Naive thymus-derived CD8-positive, alpha-beta T cell (primary cell): ENCODE data around the gene IL16. TPM values are rescaled to one million over a fixed set of nuclear protein-coding genes. Genes with fewer than 3 reads are reported as not detected.
A peak's percentile ranks its signal among the peaks of the same experiment; 100 is the strongest.

Experiments used
- ATAC-seq, 2 donors: fragments of 150-1000 bp; cut with Tn5 transposase in 1 of 2; sonication (Bioruptor Pico), chemical (Tn5 transposase) in 1 of 2; 1 replicate in 1 of 2; 2 replicates in 1 of 2; pipeline ENCODE4 v1.10.0; 2021; ENCODE audit warnings: mild to moderate bottlenecking in 2 of 2, moderate library complexity in 2 of 2
- POLR2A ChIA-PET: fragments of 350-600 bp; sonication (Branson Sonifier 250); formaldehyde crosslinking; loops from one replicate; lab custom pipeline; 2021; ENCODE audit warnings: antibody characterized with exemption; lab: Charles Lee
- DNase-seq, 10 donors: peaks; one replicate each; pipeline versions ENCODE4 v3.0.0 to v3.0.0-alpha.2; 2020 to 2022
- H3K27ac Mint-ChIP-seq, 10 donors: one replicate each; pipeline ENCODE4 v1.8.0; 2020 to 2022; ENCODE audit warnings: mild to moderate bottlenecking in 10 of 10, mixed read lengths in 10 of 10, moderate library complexity in 4 of 10, inconsistent platforms in 1 of 10
- H3K27me3 Mint-ChIP-seq, 5 donors: one replicate each; pipeline ENCODE4 v1.8.0; 2021 to 2022; ENCODE audit warnings: mixed read lengths in 5 of 5
- H3K36me3 Mint-ChIP-seq, 3 donors: one replicate each; pipeline ENCODE4 v1.8.0; 2020 to 2022; ENCODE audit warnings: mixed read lengths in 3 of 3, mild to moderate bottlenecking in 2 of 3, inconsistent platforms in 1 of 3
- H3K4me1 Mint-ChIP-seq, 4 donors: one replicate each; pipeline ENCODE4 v1.8.0; 2021 to 2022; ENCODE audit warnings: mixed read lengths in 4 of 4
- H3K4me3 Mint-ChIP-seq, 10 donors: one replicate each; pipeline ENCODE4 v1.8.0; 2020 to 2022; ENCODE audit warnings: mild to moderate bottlenecking in 10 of 10, mixed read lengths in 10 of 10, moderate library complexity in 6 of 10, inconsistent platforms in 1 of 10
- H3K9me3 Mint-ChIP-seq, 9 donors: one replicate each; pipeline ENCODE4 v1.8.0; 2020 to 2022; ENCODE audit warnings: mixed read lengths in 9 of 9, mild to moderate bottlenecking in 3 of 9, inconsistent platforms in 1 of 9, moderate library complexity in 1 of 9
- polyA plus RNA-seq, 3 donors: library from polyadenylated mRNA; unstranded; fragments of 300-500 nt; fragmentation: Illumina TruSeq; gene quantifications; one replicate each; pipeline ENCODE4 v1.2.3, GENCODE V29; 2021
- total RNA-seq, 8 experiments: library from RNA in 2 of 8; stranded (reverse) in 2 of 8; gene quantifications; one replicate each; pipeline ENCODE4 v1.2.3 and lab custom pipeline; 2021 to 2026

IL16 gene
- total and polyA plus RNA-seq, 5 experiments from 2014 or later = 193 to 428 (median 395) TPM

GRCh38 chr15:81161851-81162250 is 34.8 kb upstream of the IL16 start:
- Mint-ChIP-seq H3K27me3 (peaks cover 0 to 13% (median 2%) of the 10 kb centered on the region in 5 donors), H3K27ac (peak overlapping the region in 3 of 10 donors; percentile 3 to 95 (median 20)), H3K9me3 (no peaks in the 10 kb centered on the region), H3K4me3 (peak overlapping the region in 2 of 10 donors; percentile 7 to 34), H3K36me3 (no peaks in the 10 kb centered on the region), H3K4me1 (peaks cover 16 to 21% (median 20%) of the 10 kb centered on the region in 4 donors)
- POLR2A ChIA-PET = no interaction called here
- no peak for DNase-seq
- ATAC-seq = no peak

GRCh38 chr15:81163961-81164800 is 32.5 kb upstream of the IL16 start:
- POLR2A ChIA-PET = no interaction called here
- Mint-ChIP-seq H3K4me1 (peaks cover 16 to 22% (median 21%) of the 10 kb centered on the region in 4 donors), H3K36me3 (no peaks in the 10 kb centered on the region), H3K4me3 (no peak overlapping the region), H3K27ac (no peak overlapping the region), H3K27me3 (peaks cover 0 to 17% (median 2%) of the 10 kb centered on the region in 5 donors), H3K9me3 (no peaks in the 10 kb centered on the region)
- no peak for ATAC-seq
- no peak for DNase-seq

- ATAC-seq = no peak
- Mint-ChIP-seq H3K4me1 (peaks cover 16 to 21% (median 20%) of the 10 kb centered on the region in 4 donors), H3K27ac (no peak overlapping the region)
Measured at GRCh38 chr15:81165535-81165934, 31.1 kb upstream of the IL16 start.

DNA sequence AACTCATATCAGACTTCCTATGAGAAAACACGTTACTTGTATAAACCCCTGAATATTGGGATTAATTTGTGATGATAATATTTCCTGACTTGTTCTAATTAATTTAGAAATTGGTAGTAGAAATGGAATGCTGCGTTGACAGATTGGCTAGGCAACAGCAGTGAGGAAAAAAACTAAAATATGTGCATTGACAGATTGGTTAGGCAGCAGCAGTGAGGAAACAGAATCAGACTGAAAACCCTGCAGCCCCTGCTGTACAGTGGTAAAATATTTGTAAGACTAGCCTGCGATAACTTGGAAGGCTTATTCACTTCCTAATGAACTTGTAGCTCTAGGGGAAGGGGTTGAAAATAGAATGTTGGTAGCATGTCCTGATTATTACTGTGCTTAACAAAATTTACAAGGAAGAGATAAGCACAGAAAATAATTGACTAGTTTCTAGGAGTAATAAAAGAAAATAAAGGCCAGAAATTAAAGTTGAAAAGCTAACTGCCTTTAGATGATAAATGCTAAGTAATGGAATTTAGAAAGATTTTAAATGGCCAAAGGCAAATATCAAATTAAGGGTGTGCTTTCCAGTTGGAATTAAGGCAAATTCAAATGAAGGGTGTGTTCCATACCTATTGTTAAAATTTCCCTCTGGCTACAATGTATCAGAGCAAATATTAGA is 29.9 kb upstream of the IL16 start:
- no peak overlapping the region for H3K4me3 Mint-ChIP-seq
- ATAC-seq (no peak), DNase-seq (no peak)
- no peaks in the 10 kb centered on the region for H3K9me3 Mint-ChIP-seq
- peaks cover 5 to 9% (median 8%) of the 10 kb centered on the region in 4 donors for H3K4me1 Mint-ChIP-seq
- no peaks in the 10 kb centered on the region for H3K36me3 Mint-ChIP-seq
- H3K27me3 Mint-ChIP-seq = peaks cover 6 to 21% (median 11%) of the 10 kb centered on the region in 5 donors
- no peak overlapping the region for H3K27ac Mint-ChIP-seq
- POLR2A ChIA-PET = no interaction called here

More at GRCh38 chr15:81165535-81165934, 31.1 kb upstream of the IL16 start:
- POLR2A ChIA-PET = no interaction called here
- Mint-ChIP-seq H3K4me3 (no peak overlapping the region), H3K36me3 (no peaks in the 10 kb centered on the region), H3K27me3 (peaks cover 0 to 17% (median 2%) of the 10 kb centered on the region in 5 donors), H3K9me3 (no peaks in the 10 kb centered on the region)
- DNase-seq = no peak

DNA sequence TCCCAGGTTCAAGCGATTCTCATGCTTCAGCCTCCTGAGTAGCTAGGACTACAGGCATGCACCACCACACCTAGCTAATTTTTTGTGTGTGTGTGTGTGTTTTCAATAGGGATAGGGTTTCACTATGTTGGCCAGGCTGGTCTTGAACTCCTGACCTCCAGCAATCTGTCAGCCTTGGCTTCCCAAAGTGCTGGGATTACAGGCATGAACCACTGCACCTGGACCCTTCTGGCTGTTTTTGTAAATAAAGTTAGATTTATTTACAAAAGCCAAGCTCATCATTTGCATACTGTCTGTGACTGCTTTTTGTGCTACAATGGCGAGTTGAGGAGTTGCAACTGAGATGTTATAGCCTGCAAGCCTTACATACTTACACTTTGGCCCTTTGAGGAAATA is 28.6 kb upstream of the IL16 start:
- H3K9me3 Mint-ChIP-seq = no peaks in the 10 kb centered on the region
- H3K4me1 Mint-ChIP-seq = peaks cover 0 to 3% (median under 1%) of the 10 kb centered on the region in 4 donors
- POLR2A ChIA-PET = interaction anchor here (0.7 kb wide), 1 partner anchor 601 kb away, joined by 7 read pairs; no protein-coding TSS in a partner anchor
- H3K4me3 Mint-ChIP-seq = no peak overlapping the region
- ATAC-seq (no peak), DNase-seq (no peak)
- H3K36me3 Mint-ChIP-seq = no peaks in the 10 kb centered on the region
- H3K27ac Mint-ChIP-seq = no peak overlapping the region
- H3K27me3 Mint-ChIP-seq = peaks cover 8 to 25% (median 12%) of the 10 kb centered on the region in 5 donors

DNA sequence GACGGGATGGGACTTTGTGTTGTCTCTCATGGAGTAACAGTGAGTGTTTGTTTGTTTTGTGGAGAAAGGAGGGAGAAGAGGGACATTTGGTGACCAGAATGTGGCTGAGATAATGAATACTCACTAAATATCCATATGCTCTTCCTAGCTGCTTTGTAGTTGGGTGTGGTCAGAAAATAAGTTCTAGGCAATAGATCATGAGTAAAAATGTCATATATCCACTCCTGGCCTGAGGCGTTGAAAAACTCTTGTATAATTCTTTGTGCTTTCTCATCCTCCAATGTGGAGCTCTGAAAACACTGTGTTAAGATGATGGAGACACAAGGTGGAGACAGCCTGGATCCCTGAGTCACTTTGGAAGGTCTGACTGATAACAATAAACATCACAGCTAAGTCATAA is 28.0 kb upstream of the IL16 start:
- no peaks in the 10 kb centered on the region for H3K9me3 Mint-ChIP-seq
- POLR2A ChIA-PET = no interaction called here
- H3K27ac Mint-ChIP-seq = no peak overlapping the region
- ATAC-seq (no peak), DNase-seq (no peak)
- peaks cover 8 to 25% (median 12%) of the 10 kb centered on the region in 5 donors for H3K27me3 Mint-ChIP-seq
- no peak overlapping the region for H3K4me3 Mint-ChIP-seq
- peaks cover 0 to 3% (median under 1%) of the 10 kb centered on the region in 4 donors for H3K4me1 Mint-ChIP-seq
- H3K36me3 Mint-ChIP-seq = no peaks in the 10 kb centered on the region

GRCh38 chr15:81170511-81170910 is 26.2 kb upstream of the IL16 start:
- H3K27ac Mint-ChIP-seq = no peak overlapping the region
- POLR2A ChIA-PET = no interaction called here
- DNase-seq = no peak
- no peaks in the 10 kb centered on the region for H3K36me3 Mint-ChIP-seq
- peaks cover 0 to 3% (median under 1%) of the 10 kb centered on the region in 4 donors for H3K4me1 Mint-ChIP-seq
- no peak for ATAC-seq
- peaks cover 6 to 21% (median 12%) of the 10 kb centered on the region in 5 donors for H3K27me3 Mint-ChIP-seq
- H3K9me3 Mint-ChIP-seq = no peaks in the 10 kb centered on the region
- no peak overlapping the region for H3K4me3 Mint-ChIP-seq

DNA sequence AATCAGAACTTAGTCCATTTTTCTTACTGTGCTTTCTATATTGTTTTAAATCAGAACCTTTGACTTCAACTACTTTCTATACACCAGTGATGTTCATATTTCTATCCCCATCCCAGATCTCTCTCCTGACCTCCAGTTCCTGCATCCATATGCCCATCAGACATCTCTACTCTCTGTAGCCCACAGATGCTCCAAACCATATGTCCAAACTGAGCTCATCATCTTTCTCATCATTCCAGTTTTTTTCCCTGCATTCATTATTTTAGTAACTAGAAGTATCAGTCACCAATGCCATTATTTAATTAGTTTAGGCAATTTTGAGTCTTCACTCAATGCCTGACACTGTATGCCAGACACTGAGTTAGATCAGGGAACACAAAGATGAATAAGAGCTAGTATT is 25.4 kb upstream of the IL16 start:
- Mint-ChIP-seq H3K4me1 (peaks cover 0 to 3% (median under 1%) of the 10 kb centered on the region in 4 donors), H3K9me3 (no peaks in the 10 kb centered on the region), H3K4me3 (no peak overlapping the region), H3K27ac (no peak overlapping the region), H3K27me3 (peaks cover 6 to 21% (median 12%) of the 10 kb centered on the region in 5 donors), H3K36me3 (no peaks in the 10 kb centered on the region)
- no peak for DNase-seq
- POLR2A ChIA-PET = no interaction called here
- ATAC-seq = no peak

GRCh38 chr15:81174125-81174791 is 22.4 kb upstream of the IL16 start:
- ATAC-seq = no peak

GRCh38 chr15:81174792-81175327 is 21.8 kb upstream of the IL16 start:
- Mint-ChIP-seq H3K9me3 (no peaks in the 10 kb centered on the region), H3K27me3 (peaks cover 6 to 17% (median 12%) of the 10 kb centered on the region in 5 donors), H3K27ac (no peak overlapping the region), H3K36me3 (no peaks in the 10 kb centered on the region), H3K4me3 (no peak overlapping the region), H3K4me1 (no peaks in the 10 kb centered on the region)
- POLR2A ChIA-PET = no interaction called here
- DNase-seq (no peak), ATAC-seq (no peak)

More at GRCh38 chr15:81174125-81174791, 22.4 kb upstream of the IL16 start:
- Mint-ChIP-seq H3K4me1 (no peaks in the 10 kb centered on the region), H3K4me3 (no peak overlapping the region), H3K27me3 (peaks cover 6 to 17% (median 12%) of the 10 kb centered on the region in 5 donors), H3K27ac (no peak overlapping the region), H3K9me3 (no peaks in the 10 kb centered on the region), H3K36me3 (no peaks in the 10 kb centered on the region)
- DNase-seq = no peak
- POLR2A ChIA-PET = no interaction called here

DNA sequence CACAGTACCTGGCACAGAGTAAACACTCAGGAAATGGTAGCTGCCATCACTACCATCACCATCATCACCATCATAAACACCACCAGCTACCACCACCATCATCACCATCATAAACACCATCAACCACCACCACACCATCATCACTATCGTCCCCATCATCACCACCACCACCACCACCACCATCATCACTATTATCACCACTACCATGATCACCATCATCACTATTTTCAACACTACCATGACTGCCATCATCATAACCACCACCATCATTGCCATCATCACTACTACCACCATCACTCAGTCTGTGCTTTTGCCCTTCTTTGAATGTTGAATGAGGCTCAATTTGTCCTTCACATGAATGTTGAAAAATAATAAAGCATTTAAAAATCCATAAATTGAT is 21.2 kb upstream of the IL16 start:
- POLR2A ChIA-PET = no interaction called here
- H3K27me3 Mint-ChIP-seq = peaks cover 8 to 17% (median 12%) of the 10 kb centered on the region in 5 donors
- ATAC-seq = no peak

DNA sequence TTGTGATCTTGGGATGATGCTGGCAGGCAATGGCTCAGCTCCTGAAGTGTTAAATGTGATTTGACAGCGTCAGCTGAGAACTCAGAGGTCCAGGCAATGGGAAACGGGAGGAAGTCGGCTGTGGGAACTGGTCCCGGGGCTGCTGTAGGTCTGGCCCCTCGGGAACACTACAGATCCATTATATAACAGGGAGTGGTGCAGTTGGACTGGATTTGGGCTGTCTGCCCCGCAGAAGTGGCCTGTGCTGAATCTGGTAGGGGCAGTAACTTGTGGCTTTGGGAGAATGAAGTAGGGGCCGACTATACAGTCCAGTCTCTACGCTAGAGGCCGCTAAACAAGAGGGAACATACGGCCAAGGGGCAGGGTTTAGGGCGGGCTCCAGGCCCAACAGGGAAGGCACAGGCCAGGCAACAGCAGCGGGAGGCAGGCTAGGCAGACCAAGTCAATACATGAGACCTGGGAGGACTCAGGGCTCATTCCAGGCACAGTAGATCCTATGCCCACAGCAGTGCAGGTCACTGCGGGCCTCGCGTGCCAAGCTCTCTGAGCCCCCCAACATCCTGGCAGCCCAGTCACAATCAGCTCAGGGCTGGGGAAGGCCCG is 20.3 kb upstream of the IL16 start:
- H3K27ac Mint-ChIP-seq = no peak overlapping the region
- no peaks in the 10 kb centered on the region for H3K4me1 Mint-ChIP-seq
- DNase-seq (no peak), ATAC-seq (no peak)
- H3K4me3 Mint-ChIP-seq = no peak overlapping the region
- H3K9me3 Mint-ChIP-seq = no peaks in the 10 kb centered on the region
- H3K36me3 Mint-ChIP-seq = no peaks in the 10 kb centered on the region
- peaks cover 10 to 20% (median 10%) of the 10 kb centered on the region in 5 donors for H3K27me3 Mint-ChIP-seq
- POLR2A ChIA-PET = no interaction called here

More for the DNA sequence above, 21.2 kb upstream of the IL16 start:
- no peak for DNase-seq
- H3K4me1 Mint-ChIP-seq = no peaks in the 10 kb centered on the region
- no peaks in the 10 kb centered on the region for H3K9me3 Mint-ChIP-seq
- H3K27ac Mint-ChIP-seq = no peak overlapping the region
- no peaks in the 10 kb centered on the region for H3K36me3 Mint-ChIP-seq
- H3K4me3 Mint-ChIP-seq = no peak overlapping the region
